ENCODE results near the gene UNK.
"Not testable (repeated sequence)": the region's sequence is repeated elsewhere in the genome, so short reads cannot be mapped to it uniquely, and the experiment has no call there.

Gene UNK

GRCh38 chr17:75807861-75808260 lies 23.3 kb downstream of the UNK start:
- no peak for FAIRE-seq

GRCh38 chr17:75808549-75808904 lies 23.9 kb downstream of the UNK start:
- FAIRE-seq = no peak

- FAIRE-seq = no peak
Observed at GRCh38 chr17:75808905-75809621, 24.5 kb downstream of the UNK start.

- no peak for FAIRE-seq
Observed at GRCh38 chr17:75809631-75810111, 25.1 kb downstream of the UNK start.

- FAIRE-seq = no peak
Observed at GRCh38 chr17:75810216-75810615, 25.6 kb downstream of the UNK start.

- not testable (repeated sequence) for FAIRE-seq
Observed at GRCh38 chr17:75810756-75811155, 26.1 kb downstream of the UNK start.

GRCh38 chr17:75811174-75811573 lies 26.6 kb downstream of the UNK start:
- FAIRE-seq = no peak

- no peak for FAIRE-seq
Observed at GRCh38 chr17:75812096-75813013, 27.7 kb downstream of the UNK start.

GRCh38 chr17:75813081-75814020 lies 28.7 kb downstream of the UNK start:
- no peak for FAIRE-seq

- no peak for FAIRE-seq
Observed at GRCh38 chr17:75814021-75814395, 29.4 kb downstream of the UNK start.

GRCh38 chr17:75814900-75815373 lies 30.3 kb downstream of the UNK start:
- no peak for FAIRE-seq

GRCh38 chr17:75815399-75815798 lies 30.8 kb downstream of the UNK start:
- no peak for FAIRE-seq

GRCh38 chr17:75816693-75817092 lies 32.1 kb downstream of the UNK start:
- no peak for FAIRE-seq

GRCh38 chr17:75817571-75817970 lies 33.0 kb downstream of the UNK start:
- no peak for FAIRE-seq

GRCh38 chr17:75818326-75818885 lies 33.8 kb downstream of the UNK start:
- no peak for FAIRE-seq

- FAIRE-seq = no peak
Observed at GRCh38 chr17:75819116-75819515, 34.5 kb downstream of the UNK start.

- no peak for FAIRE-seq
Observed at GRCh38 chr17:75819678-75820077, 35.1 kb downstream of the UNK start.

GRCh38 chr17:75820094-75821080 lies 35.8 kb downstream of the UNK start:
- no peak for FAIRE-seq

- FAIRE-seq = no peak
Observed at GRCh38 chr17:75821552-75821951, 36.9 kb downstream of the UNK start.

GRCh38 chr17:75822119-75822799 lies 37.7 kb downstream of the UNK start:
- FAIRE-seq = no peak

GRCh38 chr17:75822800-75823166 lies 38.2 kb downstream of the UNK start:
- FAIRE-seq = no peak

All from A204.1 (cell line).